ENCODE results near the gene LMAN2.

Gene LMAN2

DNA sequence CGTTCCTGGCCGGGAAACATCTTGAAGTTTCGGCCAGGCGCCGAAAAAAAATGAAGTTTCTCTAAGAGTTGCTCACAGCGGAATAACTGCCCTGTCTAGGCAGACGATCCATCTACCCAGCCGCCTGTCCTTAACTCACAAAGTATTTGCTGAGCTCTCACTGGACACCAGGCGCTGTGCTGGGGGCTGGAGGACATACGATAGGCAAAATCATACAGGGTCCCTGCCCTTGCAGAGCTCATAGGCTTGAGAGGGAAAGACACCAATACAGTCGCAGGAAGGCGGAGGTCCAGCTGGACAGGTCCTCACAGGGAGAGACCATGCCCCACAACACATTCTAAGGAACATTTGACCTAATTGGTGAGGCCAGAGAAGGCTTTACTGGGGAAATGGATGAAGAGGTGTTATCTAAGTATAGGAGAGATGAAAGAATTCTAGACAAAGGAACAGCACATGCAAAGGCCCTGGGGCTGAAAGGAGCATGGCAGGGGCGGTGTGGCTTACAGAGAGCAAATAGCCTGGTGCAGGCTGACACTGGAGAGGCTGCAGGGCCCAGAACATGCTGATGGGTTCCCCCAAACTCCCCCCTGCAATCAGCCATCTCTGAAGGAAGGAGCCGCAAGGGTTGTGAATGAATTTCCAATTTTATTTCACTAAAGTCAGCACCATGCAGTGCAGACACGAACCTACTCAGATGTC is 37.8 kb downstream of the LMAN2 start:
- no peak overlapping the region for H3K4ac ChIP-seq (ENCODE audit: low read length)
- H2BK120ac ChIP-seq (ENCODE audit: low read depth, low read length): no peak overlapping the region
- H3K14ac ChIP-seq (ENCODE audit: low read length): no peak overlapping the region
- peak overlapping the region; percentile 24 for H3K9ac ChIP-seq (ENCODE audit: low read depth, low read length, poor library complexity)
- H2AK5ac ChIP-seq (ENCODE audit: low read depth, low read length): no peak overlapping the region
- no peak overlapping the region for H3K23ac ChIP-seq (ENCODE audit: low read depth, low read length, poor library complexity)
- peaks cover 4% of the 10 kb centered on the region for H3K79me1 ChIP-seq (ENCODE audit: low read depth, low read length)
- H2BK15ac ChIP-seq (ENCODE audit: low read length): no peak overlapping the region
- no peak overlapping the region for H2BK12ac ChIP-seq (ENCODE audit: low read length)
- no peak overlapping the region for H2BK5ac ChIP-seq (ENCODE audit: low read length)
- no peak for DNase-seq (ENCODE audit: low spot score)
- WGBS, 2 donors (ENCODE audit: extremely low coverage in 2 of 2, insufficient read length in 2 of 2, insufficient replicate concordance in 1 of 2): no CpG with 5 or more reads among the region's 15 CpGs
- H2AFZ ChIP-seq (ENCODE audit: low read length): no peak overlapping the region
- no peak overlapping the region for H4K8ac ChIP-seq (ENCODE audit: low read depth, low read length)
- H3K27me3 ChIP-seq (ENCODE audit: control insufficient read depth in 3 of 3, insufficient read depth in 3 of 3, low read depth in 1 of 3, low read length in 3 of 3): peaks cover 0 to 1% (median 0%) of the 10 kb centered on the region in 3 experiments
- no peak overlapping the region for H4K91ac ChIP-seq (ENCODE audit: low read depth, low read length, poor library complexity)
- H3K27ac ChIP-seq (replicated peaks; ENCODE audit: low read length): no peak overlapping the region
- peak overlapping the region in 1 of 2 donors; percentile 32 for H3K4me3 ChIP-seq (ENCODE audit: low read length in 2 of 2)
- peaks cover 12 to 16% of the 10 kb centered on the region in 2 donors for H3K4me1 ChIP-seq (ENCODE audit: control insufficient read depth in 2 of 2, insufficient read depth in 1 of 2, low read depth in 1 of 2, low read length in 2 of 2)
- peaks cover 0 to 16% of the 10 kb centered on the region in 2 donors for H3K36me3 ChIP-seq (replicated peaks in 1 of 2; ENCODE audit: control insufficient read depth in 2 of 2, insufficient read depth in 2 of 2, low read length in 2 of 2)
- H3K4me2 ChIP-seq (ENCODE audit: insufficient read depth, low read length, poor library complexity, severe bottlenecking): no peak overlapping the region
- H3K18ac ChIP-seq (ENCODE audit: low read length): no peak overlapping the region
- no peaks in the 10 kb centered on the region for H3K9me3 ChIP-seq (replicated peaks in 1 of 2; ENCODE audit: control insufficient read depth in 2 of 2, insufficient read depth in 1 of 2, low read depth in 1 of 2, low read length in 2 of 2)

DNA sequence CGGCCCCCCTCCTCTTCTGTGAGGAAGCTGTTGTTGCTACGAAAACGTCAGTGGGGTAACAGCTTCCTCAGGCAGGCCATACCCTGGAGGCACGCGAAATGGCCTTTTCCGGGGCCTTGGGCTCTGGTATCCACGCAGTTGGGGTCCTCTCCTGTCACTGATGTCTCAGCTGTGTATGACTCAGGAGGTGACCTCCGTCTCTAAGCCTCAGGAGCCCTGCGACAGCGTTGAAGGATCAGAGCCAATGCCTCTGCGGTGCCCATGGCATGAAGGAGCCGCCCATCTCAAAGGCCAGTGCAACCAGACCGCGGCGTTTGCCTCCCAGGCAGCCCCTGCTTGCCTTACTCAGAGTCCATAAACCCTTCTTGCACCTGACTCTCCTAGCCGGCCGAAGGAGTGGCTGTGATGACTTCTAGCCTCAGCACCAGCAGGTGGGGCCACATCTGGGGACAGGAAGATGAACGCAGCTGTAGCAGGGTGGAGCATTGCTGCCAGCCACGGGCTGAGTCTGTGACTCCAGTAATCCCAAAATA is 38.8 kb downstream of the LMAN2 start:
- Histone ChIP-seq H3K14ac (ENCODE audit: low read length) (no peak overlapping the region), H3K9ac (ENCODE audit: low read depth, low read length, poor library complexity) (peak overlapping the region; percentile 60), H3K4me1 (ENCODE audit: control insufficient read depth in 2 of 2, insufficient read depth in 1 of 2, low read depth in 1 of 2, low read length in 2 of 2) (peaks cover 12 to 16% of the 10 kb centered on the region in 2 donors), H2BK15ac (ENCODE audit: low read length) (peak overlapping the region; percentile 59), H4K8ac (ENCODE audit: low read depth, low read length) (no peak overlapping the region), H3K4me2 (ENCODE audit: insufficient read depth, low read length, poor library complexity, severe bottlenecking) (peak overlapping the region; percentile 89), H3K27me3 (ENCODE audit: control insufficient read depth in 3 of 3, insufficient read depth in 3 of 3, low read depth in 1 of 3, low read length in 3 of 3) (peaks cover 0 to 1% (median 0%) of the 10 kb centered on the region in 3 experiments), H2BK12ac (ENCODE audit: low read length) (no peak overlapping the region), H3K36me3 (replicated peaks in 1 of 2; ENCODE audit: control insufficient read depth in 2 of 2, insufficient read depth in 2 of 2, low read length in 2 of 2) (peaks cover 0 to 25% of the 10 kb centered on the region in 2 donors), H4K91ac (ENCODE audit: low read depth, low read length, poor library complexity) (no peak overlapping the region), H3K79me1 (ENCODE audit: low read depth, low read length) (peaks cover 4% of the 10 kb centered on the region), H3K27ac (replicated peaks; ENCODE audit: low read length) (peak overlapping the region; percentile 29), H3K23ac (ENCODE audit: low read depth, low read length, poor library complexity) (peak overlapping the region; percentile 92), H2AFZ (ENCODE audit: low read length) (peak overlapping the region; percentile 91), H3K4ac (ENCODE audit: low read length) (no peak overlapping the region), H3K4me3 (ENCODE audit: low read length in 2 of 2) (peak overlapping the region; percentile 66 to 74), H3K9me3 (replicated peaks in 1 of 2; ENCODE audit: control insufficient read depth in 2 of 2, insufficient read depth in 1 of 2, low read depth in 1 of 2, low read length in 2 of 2) (no peaks in the 10 kb centered on the region), H2BK120ac (ENCODE audit: low read depth, low read length) (no peak overlapping the region), H2AK5ac (ENCODE audit: low read depth, low read length) (no peak overlapping the region), H2BK5ac (ENCODE audit: low read length) (no peak overlapping the region), H3K18ac (ENCODE audit: low read length) (peak overlapping the region; percentile 39)
- WGBS, 2 donors (ENCODE audit: extremely low coverage in 2 of 2, insufficient read length in 2 of 2, insufficient replicate concordance in 1 of 2): no CpG with 5 or more reads among the region's 19 CpGs
- DNase-seq (ENCODE audit: low spot score): no peak

DNA sequence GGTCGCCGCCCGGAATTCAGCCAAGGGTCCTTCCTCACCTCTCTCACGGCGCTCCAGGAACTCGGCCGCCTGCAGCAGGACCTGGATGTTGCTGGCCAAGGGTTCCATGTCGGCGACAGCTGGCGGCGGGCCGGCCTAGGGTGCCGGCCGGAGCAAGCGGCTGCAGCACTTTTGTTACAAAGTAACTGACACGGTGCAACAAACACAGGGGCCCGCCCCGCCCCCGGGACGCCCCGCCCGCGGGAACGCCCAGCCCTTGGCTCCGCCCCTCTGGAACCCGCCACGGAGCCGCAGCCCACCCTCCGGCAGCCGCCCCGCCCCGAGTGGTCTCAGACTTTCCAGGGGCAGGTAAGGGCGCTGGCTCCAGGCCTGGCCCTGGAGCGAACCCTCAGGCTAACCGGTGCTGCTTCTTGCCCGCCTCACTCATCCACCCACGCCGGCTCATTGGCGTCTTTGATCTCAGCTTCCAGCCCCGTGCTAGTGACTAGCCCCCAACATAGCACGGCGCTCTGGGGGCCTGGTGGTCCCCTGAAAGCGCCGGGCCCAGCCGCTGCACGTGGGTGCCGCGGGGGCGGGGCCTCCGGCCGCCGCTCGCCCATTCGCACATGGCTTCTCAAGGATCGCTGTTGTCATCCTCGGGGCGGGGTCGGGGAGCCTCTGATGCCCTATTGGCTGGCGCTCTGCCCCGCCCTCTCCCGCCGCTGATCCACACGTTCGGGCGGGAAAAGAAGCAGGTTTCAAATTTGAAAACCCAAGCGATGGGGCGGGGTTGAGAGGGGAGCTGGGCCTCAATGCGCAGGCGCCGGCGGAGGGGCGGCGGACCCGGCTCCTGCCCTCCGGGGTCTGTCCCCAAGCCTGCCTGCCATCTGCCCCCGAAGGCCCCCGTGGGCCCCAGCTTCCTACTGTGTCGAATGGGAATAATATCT is 39.5 kb downstream of the LMAN2 start, which contains the start of gene MXD3:
Gene MXD3 (minus strand): TSS at position 176 of the 926 bp plus-strand sequence. CDS start 68 bp downstream, at position 108.
- Histone ChIP-seq H2BK15ac (ENCODE audit: low read length) (peak within 1 kb of the TSS; percentile 30), H2BK120ac (ENCODE audit: low read depth, low read length) (no peak within 1 kb of the TSS), H3K23ac (ENCODE audit: low read depth, low read length, poor library complexity) (peak within 1 kb of the TSS; percentile 94), H2BK12ac (ENCODE audit: low read length) (peak within 1 kb of the TSS; percentile 78), H2AK5ac (ENCODE audit: low read depth, low read length) (peak within 1 kb of the TSS; percentile 78), H3K79me1 (ENCODE audit: low read depth, low read length) (peaks cover 5% of the 10 kb centered on the region), H3K4me1 (ENCODE audit: control insufficient read depth in 2 of 2, insufficient read depth in 1 of 2, low read depth in 1 of 2, low read length in 2 of 2) (peaks cover 12 to 16% of the 10 kb centered on the region in 2 donors), H3K27me3 (ENCODE audit: control insufficient read depth in 3 of 3, insufficient read depth in 3 of 3, low read depth in 1 of 3, low read length in 3 of 3) (peaks cover 0 to 1% (median 0%) of the 10 kb centered on the region in 3 experiments), H3K4ac (ENCODE audit: low read length) (no peak within 1 kb of the TSS), H3K18ac (ENCODE audit: low read length) (peak within 1 kb of the TSS; percentile 97), H4K8ac (ENCODE audit: low read depth, low read length) (no peak within 1 kb of the TSS), H3K14ac (ENCODE audit: low read length) (no peak within 1 kb of the TSS), H3K36me3 (replicated peaks in 1 of 2; ENCODE audit: control insufficient read depth in 2 of 2, insufficient read depth in 2 of 2, low read length in 2 of 2) (peaks cover 3 to 32% of the 10 kb centered on the region in 2 donors), H3K4me2 (ENCODE audit: insufficient read depth, low read length, poor library complexity, severe bottlenecking) (peak within 1 kb of the TSS; percentile 89), H4K91ac (ENCODE audit: low read depth, low read length, poor library complexity) (no peak within 1 kb of the TSS), H3K4me3 (ENCODE audit: low read length in 2 of 2) (peak within 1 kb of the TSS; percentile 89 to 98), H2BK5ac (ENCODE audit: low read length) (peak within 1 kb of the TSS; percentile 91), H3K9me3 (replicated peaks in 1 of 2; ENCODE audit: control insufficient read depth in 2 of 2, insufficient read depth in 1 of 2, low read depth in 1 of 2, low read length in 2 of 2) (no peaks in the 10 kb centered on the region), H2AFZ (ENCODE audit: low read length) (peak within 1 kb of the TSS; percentile 91), H3K9ac (ENCODE audit: low read depth, low read length, poor library complexity) (peak within 1 kb of the TSS; percentile 92), H3K27ac (replicated peaks; ENCODE audit: low read length) (peak within 1 kb of the TSS; percentile 90)
- peak; percentile 97 for DNase-seq (ENCODE audit: low spot score)
- no CpG with 5 or more reads among the region's 78 CpGs for WGBS, 2 donors (ENCODE audit: extremely low coverage in 2 of 2, insufficient read length in 2 of 2, insufficient replicate concordance in 1 of 2)

All from neuronal stem cell (in vitro differentiated cells).